T-helper 2 cell (primary cell): ENCODE data around the gene KRT6A.
"Not testable (repeated sequence)": the region's sequence is repeated elsewhere in the genome, so short reads cannot be mapped to it uniquely, and the experiment has no call there.

Source experiments
- DNase-seq, 5 experiments: peaks; one replicate each; pipeline versions ENCODE4 v3.0.0 to v3.0.0-alpha.2; 2012 to 2022

Gene KRT6A

DNA sequence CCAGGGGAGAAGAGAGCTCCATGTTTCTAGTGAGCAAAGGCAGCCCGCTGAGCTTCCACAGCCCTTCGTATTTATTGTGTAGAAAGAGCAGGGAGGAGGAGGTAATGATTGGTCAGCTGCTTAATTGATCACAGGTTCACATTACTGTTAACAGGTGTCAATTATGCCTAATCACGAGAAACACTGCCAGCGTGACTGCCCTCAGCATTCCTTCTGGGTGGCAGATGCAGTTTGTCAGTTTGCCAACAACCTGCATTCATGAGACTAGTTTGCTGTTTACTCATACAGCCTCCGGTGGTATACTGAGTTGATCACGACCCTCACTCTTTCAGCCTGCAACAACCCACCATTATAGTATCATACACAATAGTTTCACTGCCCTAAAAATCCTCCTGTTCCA lies 7.5 kb upstream of the KRT6A start:
- not testable (repeated sequence) for DNase-seq

DNA sequence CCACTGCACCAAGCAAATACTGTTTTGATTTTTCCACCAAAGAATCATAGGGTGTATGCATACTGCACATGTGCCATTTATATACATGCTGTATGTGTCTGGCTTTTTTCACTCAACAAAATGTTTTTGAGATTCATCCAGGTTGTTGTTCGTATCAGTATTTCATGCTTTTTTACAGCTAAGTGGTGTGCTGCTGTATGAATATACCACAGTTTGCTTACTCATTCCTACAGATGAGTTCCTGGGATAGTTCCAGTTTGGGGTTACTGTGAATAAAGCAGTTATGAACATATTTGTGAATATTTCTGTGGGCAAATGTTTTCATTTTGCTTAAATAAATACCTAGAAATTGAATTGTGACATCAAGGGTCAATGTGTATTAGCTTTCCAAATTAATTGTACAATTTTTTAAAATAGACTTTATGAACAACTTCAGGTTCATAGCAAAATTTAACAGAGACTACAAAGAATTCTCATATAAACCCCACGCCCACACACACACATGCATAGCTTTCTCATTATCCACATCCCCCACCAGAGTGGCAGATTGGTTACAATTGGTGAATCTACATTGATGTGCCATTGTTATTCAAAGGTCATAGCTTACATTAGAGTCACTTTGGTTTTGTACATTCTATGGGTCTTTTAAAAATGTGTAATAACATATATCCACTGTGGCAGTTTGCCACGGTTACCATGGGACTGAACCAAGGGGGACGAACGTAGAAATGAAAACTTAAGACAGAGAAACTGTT lies 6.9 kb upstream of the KRT6A start:
- DNase-seq = no peak

- no peak for DNase-seq
Measured at GRCh38 chr12:52498946-52499345, 5.9 kb upstream of the KRT6A start.

DNA sequence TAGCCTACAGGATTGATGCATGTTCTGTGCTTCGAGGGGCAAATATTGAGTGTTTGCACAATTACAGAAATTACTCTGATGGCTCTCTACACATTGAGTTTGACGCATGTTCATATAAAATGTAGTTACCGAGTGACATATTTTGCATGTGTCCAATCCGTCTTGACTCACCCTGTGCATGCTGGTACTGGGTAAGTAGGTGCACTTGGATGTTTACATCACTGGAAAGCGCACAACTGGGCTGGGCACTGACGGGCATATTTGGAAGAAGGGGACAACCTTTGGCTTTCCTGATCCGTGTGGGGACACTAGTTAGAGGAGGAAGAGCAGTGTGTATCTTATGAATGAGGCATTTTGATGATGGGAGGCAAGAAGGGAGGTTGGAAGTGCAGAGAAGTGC lies 4.9 kb upstream of the KRT6A start:
- DNase-seq = no peak

GRCh38 chr12:52496590-52497071 lies 3.6 kb upstream of the KRT6A start:
- no peak for DNase-seq

- no peak for DNase-seq
Measured at GRCh38 chr12:52496054-52496453, 3.0 kb upstream of the KRT6A start.

DNA sequence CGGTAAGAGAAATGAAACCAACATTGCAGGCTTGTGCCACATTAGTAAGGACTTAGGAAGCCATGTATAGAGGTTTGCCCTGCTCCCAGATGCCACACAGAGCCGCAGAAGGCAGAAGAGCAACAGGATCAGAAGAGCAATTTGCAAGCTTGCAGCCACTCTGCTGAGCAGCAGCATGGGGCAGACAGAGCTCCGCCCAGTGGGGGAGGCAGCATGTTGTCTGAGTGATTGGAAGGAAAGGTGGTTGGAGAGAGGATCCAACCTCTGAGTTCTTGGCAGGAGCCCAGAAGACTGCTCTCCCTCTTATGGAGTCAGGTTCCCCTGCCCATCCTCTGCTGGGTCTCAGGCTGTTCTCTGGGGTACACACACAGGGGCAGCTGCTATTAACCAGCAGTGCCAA lies 2.3 kb upstream of the KRT6A start:
- DNase-seq = no peak

DNA sequence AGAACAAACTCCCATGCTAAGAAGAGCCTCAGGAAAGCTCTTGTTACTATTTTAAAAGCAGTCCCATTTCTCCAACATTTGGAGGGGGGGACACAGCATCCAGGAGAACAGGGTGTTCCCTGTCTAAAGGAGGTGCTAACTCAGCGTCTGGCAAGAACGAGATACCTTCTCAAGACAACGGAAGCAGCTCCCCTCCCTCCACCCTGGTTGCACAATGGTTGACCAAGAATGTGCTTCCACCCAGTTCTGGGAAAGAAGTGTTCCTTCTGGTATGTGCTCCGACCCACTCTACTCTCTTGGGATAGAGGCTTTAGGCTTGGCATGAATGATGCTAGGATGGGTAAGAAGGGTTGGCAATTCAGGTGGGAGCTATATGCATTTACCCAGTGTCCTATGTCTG lies 1.5 kb upstream of the KRT6A start:
- DNase-seq = no peak

DNA sequence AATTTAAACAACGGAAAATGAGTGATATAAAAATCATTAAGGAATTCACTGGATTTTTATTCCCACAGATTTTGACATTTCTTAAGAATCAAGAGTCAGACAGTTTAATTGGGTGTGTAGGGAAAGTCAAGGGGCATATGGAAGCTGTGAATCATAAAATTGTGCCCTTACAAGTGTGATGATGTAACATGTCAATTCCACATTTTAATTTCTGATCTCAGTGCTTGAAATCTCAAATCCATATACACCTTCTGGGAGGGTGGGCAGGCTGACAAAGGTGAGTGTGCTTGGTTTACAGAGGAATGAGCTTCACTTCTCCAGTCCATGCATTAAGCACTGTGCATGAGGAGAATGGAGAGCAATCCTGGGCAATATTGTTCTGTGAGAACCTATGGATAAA lies 1.0 kb upstream of the KRT6A start:
- DNase-seq = no peak

- not testable (repeated sequence) for DNase-seq
Measured at GRCh38 chr12:52492405-52492804, 652 bp downstream of the KRT6A start.

- not testable (repeated sequence) for DNase-seq
Measured at GRCh38 chr12:52491495-52491894, 1.6 kb downstream of the KRT6A start.

GRCh38 chr12:52488736-52489135 lies 4.3 kb downstream of the KRT6A start:
- DNase-seq = no peak

DNA sequence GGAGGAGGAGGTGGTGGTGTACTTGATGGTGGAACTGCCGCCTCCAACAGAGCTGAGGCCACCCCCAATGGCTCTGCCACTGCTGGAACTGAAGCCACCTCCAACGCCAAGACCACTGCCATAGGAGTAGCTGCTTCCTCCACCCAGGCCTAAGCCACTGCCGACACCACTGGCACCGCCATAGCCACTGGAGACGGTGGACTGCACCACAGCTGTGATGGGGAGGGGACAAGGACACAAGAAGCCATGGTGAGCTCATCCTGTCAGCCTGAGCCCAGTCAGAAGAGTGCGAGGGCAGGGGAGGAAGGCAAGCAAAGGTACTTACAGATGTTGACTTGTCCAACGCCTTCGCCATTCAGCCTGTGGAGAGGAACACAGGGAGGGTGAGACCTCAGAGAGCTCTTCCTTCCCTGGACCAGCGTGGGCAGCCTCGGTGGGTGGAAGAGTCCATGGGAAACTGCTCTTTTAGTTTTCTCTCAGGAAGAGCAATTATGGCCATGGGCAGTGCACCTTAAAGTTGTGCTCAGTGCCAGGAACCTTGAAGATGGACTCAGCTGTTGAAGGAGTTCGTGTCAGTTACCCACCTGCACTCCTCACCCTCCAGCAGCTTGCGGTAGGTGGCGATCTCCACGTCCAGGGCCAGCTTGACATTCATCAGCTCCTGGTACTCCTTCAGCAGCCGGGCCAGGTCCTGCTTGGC lies 5.2 kb downstream of the KRT6A start:
- DNase-seq = not testable (repeated sequence)

GRCh38 chr12:52487211-52487610 lies 5.8 kb downstream of the KRT6A start:
- no peak for DNase-seq

- DNase-seq = no peak
Measured at GRCh38 chr12:52486166-52487105, 6.6 kb downstream of the KRT6A start.

DNA sequence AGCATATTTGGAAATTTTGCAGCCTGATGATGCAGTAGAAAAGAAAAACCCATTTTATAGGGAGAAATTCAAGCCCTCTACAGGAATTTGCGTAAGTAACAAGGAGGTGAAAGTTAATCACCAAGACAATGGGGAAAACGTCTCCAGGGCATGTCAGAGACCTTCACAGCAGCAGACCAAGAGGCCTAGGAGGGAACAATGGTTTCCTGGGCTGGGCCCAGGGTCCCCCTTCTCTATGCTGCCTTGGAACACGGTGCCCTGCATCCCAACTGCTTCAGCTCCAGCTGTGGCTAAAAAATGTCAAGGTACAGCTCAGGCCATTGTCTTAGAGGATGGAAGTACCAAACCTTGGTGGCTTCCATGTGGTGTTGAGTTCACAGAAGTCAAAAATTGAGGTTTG lies 13.0 kb downstream of the KRT6A start:
- DNase-seq = no peak

GRCh38 chr12:52477651-52478050 lies 15.4 kb downstream of the KRT6A start:
- no peak for DNase-seq

- no peak for DNase-seq
Measured at GRCh38 chr12:52474212-52474611, 18.8 kb downstream of the KRT6A start.

DNA sequence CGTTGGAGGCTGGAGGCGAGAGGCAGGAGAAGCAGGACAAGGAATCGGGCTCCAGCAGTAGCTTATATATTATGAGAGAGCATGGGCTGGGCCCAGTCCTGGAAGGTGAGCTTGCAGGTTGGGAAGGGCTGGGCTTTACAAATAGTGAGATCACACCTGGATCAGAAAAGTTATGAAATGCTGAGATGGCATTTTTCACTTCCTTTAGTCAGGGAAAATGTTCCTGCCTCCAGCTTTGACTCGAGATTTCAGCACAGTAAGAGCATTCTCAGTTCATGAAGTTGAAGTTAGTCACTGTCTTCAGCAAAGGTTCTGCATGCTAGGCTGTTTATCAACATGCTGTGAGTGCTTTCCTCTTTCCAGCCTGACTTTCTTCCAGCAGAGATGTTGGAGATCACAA lies 19.3 kb downstream of the KRT6A start, which contains the start of gene KRT6C:
Gene KRT6C, minus strand, starts transcription at position 38 of the 400 bp plus-strand sequence. CDS start 68 bp downstream, outside the sequence.
- DNase-seq = no peak

DNA sequence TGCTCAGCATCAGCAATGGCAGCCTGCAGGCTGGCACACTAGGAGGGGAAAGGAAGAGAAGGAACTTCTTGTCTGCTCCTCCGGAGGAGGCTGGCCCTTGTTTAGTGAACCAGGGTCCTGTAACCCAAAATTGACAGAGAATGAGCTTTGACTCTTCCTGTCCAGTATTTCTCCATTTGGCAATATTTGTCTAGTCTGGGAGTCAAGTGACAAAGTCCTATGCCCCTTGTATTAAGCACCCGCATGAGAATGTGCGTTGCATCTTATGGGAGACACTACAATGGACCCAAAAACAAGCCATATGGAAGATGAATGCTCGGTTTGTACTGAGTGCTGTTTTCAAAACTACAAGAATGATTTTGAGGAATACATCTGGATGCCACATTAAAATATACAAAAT lies 23.2 kb downstream of the KRT6A start:
- no peak for DNase-seq

DNA sequence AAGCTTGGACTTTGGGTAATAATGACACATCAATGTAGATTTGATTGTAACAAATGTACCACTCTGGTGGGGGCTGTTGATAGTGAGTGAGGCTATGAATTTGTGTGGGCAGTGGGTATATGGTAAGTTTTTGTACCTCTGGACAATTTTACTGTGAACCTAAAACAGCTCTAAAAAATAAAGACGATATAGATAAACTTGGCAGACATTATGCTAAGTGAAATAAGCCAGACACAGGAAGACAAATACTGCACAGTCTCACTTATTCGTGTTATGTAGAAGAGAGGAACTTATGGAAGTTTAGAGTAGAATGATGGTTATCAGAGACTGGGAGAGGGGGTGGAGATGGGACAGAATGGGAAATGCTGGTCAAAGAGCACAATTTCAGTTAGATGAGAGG lies 28.2 kb downstream of the KRT6A start:
- DNase-seq = no peak

- no peak for DNase-seq
Measured at GRCh38 chr12:52461693-52462092, 31.4 kb downstream of the KRT6A start.

DNA sequence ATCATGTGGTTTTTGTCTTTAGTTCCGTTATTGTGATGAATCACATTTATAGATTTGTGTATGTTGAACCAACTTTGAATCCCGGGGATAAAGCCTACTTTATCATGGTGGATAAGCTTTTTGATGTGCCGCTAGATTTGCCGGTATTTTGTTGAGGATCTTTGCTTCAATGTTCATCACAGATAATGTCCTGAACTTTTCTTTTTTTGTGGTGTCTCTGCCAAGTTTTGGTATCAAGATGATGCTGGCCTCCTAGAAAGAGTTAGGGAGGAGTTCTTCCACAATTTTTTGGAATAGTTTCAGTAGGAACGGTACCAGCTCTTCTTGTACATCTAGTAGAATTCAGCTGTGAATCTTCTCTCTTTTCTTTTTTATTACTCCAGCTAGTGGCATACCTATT lies 34.2 kb downstream of the KRT6A start:
- no peak for DNase-seq
